GM19324 (cell line): ENCODE data around the gene OASL.
"Not testable (repeated sequence)": the region's sequence is repeated elsewhere in the genome, so short reads cannot be mapped to it uniquely, and the experiment has no call there.

ENCODE experiments used
- ATAC-seq: cut with Tn5 transposase; IDR thresholded peaks from one replicate; pipeline ENCODE4 v1.9.1; 2021; ENCODE audit warnings: mild to moderate bottlenecking, moderate library complexity; ENCODE audit not compliant: unreplicated experiment, low FRiP score

OASL gene, protein sequence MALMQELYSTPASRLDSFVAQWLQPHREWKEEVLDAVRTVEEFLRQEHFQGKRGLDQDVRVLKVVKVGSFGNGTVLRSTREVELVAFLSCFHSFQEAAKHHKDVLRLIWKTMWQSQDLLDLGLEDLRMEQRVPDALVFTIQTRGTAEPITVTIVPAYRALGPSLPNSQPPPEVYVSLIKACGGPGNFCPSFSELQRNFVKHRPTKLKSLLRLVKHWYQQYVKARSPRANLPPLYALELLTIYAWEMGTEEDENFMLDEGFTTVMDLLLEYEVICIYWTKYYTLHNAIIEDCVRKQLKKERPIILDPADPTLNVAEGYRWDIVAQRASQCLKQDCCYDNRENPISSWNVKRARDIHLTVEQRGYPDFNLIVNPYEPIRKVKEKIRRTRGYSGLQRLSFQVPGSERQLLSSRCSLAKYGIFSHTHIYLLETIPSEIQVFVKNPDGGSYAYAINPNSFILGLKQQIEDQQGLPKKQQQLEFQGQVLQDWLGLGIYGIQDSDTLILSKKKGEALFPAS

DNA sequence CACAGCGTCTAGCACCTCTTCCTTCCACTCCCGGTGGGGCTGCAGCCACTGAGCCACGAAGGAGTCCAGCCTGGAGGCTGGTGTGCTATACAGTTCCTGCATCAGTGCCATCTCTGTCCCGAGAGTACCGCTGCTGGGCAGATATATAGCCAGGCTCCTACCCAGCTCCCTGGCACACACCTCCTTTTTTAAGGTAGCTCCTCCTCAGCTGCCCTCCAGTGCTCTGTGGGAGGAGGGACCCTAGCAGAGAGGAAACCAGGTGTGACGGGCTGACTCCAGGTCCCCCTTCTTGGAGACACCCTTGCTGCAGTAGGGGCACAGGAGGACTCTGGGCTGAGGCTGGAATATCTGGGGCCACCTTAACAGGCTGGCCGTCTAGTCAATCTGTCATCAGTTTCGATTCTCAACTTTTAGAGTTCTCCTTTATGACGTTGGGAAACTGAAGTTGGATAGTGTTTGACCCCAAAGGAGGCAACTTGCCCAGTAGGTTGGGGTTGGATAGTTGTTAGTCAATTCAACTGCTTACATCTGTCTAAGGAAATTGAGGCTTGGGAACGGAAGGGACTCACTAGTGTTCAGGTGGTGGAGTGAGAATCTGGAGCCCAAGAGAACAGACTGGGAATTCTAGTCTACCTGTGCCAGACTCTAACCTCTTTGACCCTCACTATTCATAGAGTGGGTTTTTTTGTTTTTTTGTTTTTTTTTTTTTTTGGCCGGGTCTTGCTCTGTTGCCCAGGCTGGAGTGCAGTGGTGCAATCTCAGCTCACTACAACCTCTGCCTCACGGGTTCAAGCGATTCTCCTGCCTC lies at the start of gene OASL:
Gene OASL, minus strand, starts transcription at position 386 of the 808 bp plus-strand sequence. Its CDS starts 275 bp downstream, at position 111.
- peak; percentile 79 for ATAC-seq

DNA sequence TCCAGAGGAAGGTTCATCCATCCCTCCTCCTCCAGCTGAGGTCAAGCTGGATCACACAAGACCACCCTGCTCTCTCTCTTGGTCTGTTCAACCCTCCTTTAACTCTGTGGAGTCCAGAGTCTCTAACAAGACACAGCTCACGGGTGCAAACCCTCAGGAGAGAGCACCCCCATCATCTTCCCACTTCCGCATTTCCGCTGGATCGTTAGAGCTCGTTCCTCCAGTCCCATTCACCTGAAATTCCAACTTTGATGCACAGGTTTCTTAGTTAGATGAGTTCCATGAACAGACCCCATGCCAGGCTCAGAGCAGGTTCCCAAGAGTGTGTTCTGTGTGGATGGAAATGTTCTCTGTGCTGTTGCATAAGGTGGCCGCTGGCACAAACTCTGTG lies 49.1 kb upstream of the OASL start:
- ATAC-seq: no peak

DNA sequence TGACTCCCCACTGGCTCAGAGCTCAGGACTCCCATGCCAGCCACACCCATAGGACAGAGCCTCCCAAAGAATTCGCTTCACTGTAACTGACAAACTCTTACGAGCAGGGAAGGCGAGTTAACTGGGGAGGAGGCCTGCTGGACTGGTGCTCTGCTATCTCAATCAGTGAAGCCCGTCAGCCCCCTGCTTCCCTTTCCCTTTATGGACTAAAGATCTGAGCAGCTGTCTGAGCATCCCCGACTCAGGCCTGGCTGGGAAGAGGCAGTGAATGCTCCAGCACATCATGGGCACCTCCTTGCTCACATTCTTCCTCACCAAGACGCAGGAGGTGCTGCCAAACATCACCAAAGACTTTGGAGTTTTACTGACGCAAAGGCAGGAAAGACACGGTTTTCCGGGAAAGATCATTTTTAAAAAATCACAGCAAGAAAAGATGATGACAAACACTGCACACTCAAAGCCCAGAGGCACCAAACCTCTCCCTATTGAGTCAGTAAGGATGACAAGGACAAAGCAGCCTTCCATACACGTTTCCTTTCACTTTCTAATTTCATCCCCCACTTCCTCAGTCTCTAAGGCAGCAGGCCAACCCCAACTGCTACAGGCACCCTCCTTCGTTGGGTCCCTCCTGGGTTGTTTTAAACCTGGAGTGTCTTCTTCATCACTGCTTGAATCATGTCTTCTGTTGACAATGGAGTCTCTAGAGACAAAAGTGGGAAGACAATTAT lies 48.6 kb upstream of the OASL start:
- no peak for ATAC-seq

DNA sequence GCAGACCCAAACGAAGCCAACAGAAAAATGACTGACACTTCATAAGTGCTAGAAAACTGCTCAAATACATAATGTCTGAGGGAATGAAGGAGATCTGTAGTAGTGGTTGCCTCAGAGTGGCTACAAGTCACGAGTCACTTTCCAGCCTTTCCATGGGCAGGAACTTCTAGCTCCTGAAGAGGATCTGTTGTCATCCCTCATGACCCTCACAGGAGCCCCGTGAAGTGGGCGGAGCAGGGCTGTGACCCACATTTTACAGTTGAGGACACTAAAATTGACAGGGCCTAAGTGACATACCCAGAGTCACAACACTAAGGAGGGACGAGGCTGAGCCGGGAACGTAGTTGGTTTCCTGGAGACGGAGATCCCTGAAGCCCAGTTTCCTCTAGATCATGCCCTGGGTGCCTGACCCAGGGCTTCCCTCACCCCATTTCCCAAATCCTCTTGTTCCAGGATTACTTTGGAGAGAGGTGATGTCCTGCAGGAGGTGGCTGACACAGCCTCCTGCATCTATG lies 47.8 kb upstream of the OASL start:
- ATAC-seq: no peak

DNA sequence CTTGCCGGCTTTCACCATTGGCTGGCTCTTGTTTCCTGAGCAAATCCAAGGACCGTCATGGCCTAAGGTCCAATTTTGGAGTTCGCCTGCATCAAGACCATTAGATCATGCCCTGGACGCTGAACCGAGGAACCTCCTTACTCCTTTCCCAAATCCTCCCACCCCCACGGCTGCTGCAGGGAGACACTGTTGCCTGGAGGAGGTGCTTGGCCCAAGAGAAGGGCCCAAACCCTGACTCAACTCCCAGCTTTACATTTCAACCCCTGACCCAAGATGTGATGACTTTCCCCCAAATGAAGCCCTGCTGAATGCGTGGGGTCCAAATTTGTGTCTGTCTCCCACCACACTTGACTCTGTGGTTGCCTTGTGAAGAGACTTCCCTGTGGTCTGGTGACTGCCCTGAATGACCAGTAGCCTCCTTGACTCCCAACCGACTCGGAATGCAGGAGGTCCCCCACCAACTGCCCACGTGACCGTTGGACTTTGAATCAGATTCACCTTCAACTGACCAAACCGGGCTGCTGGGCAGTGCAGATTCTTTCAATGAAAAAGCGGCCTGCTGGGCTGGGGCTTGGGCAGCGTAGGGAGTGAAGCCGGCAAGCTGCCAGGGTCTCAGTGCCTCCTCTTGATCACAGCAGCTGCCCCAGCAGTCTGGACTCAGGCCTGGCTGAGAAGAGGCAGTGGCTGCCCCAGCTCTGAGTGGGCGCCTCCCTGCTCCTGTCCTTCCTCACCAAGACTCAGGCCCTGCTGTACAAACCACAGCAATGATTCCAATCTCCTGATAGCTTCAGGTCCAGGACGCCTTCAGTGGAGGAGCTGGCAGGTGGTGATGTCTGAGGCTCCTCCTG lies 46.7 kb upstream of the OASL start:
- no peak for ATAC-seq

DNA sequence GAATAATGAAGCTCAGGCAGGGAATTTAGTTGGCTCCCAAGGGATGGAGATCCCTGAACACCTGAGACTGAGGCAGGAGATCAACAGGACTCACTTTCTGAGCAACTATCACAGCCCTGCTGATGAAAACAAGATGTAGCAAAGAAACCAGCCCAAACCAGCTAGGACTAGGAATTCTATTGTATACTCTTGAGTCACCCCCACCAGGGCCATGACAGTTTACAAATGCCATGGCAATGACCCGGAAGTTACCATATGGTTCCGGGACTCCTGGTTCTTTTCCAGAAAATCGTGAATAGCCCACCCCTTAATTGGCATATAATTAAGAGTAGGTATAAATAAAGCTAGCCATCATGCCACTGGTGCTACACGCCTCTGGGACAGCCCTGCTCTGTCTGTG lies 46.0 kb upstream of the OASL start:
- ATAC-seq: no peak

DNA sequence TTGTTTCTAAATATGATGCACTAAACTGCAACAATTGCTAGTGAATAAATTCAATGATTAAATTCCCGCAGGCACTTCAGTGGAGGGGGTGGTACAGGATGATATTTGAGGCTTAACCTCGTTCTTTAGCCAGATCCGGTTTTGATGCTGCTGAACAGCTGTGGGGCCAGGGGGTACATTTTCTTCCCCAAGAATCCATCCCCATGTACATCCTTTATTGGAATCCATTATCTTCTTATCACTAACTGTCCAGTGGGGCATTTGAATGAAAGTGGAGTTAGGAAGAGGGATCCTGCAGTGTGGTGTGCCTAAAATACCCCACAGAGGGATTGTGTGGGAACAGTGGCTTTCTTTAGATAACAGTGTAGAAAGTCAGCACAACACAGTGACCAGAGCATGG lies 45.2 kb upstream of the OASL start:
- no peak for ATAC-seq

DNA sequence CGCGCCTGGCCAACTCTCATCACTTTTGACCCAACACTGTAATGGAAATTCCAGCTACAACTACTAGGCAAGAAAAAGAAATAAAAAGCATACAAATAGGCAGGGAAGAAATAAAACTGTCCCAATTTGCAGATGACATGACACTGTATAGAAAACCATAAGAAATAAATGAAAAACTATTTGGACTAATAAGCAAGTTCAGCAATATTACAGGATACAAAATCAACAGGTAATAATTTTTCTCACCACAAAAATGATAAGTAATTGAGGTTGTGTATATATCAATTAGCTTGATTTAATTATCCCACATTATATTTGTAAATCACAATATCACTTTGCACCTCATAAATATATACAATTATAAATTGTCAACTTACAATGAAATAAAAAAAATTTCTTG lies 41.9 kb upstream of the OASL start:
- ATAC-seq: no peak

DNA sequence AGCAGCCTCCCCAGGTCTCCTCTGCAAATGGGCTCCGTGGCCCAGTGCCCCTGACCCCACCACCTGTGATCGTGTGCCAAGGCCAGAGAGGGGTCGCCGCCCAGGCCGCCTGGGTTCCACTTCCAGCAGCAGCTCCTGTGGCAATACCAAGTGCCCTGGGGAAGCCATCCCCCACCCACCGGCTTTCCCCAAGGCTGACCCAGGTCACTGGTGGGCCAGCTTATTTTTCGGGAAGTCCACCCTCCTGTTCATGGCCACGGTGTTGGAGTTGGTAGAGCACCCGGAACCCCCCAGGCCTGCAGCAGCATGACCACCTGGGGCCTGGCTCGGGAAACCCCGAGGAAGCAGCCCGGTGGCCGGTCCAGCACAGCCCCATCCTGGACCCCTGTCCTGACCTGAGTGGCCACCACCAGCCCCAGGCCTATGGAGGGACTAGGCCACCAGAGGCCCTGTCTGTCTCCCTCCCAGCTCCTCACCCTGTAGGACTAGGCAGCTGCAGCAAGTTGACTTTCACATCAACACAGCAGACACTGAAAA lies 40.8 kb upstream of the OASL start:
- no peak for ATAC-seq

DNA sequence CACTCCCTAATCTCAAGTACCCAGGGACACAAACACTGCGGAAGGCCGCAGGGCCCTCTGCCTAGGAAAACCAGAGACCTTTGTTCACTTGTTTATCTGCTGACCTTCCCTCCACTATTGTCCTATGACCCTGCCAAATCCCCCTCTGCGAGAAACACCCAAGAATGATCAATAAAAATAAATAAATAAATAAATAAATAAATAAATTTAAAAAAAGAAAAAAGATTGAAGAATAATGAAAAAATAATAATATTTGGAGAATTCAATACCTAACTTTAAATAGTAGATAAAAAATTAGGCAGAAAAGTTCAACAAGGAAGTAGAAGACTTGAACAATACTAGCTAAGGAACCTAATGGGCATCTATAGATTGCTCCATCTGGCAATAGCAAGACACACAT lies 38.4 kb upstream of the OASL start:
- not testable (repeated sequence) for ATAC-seq

DNA sequence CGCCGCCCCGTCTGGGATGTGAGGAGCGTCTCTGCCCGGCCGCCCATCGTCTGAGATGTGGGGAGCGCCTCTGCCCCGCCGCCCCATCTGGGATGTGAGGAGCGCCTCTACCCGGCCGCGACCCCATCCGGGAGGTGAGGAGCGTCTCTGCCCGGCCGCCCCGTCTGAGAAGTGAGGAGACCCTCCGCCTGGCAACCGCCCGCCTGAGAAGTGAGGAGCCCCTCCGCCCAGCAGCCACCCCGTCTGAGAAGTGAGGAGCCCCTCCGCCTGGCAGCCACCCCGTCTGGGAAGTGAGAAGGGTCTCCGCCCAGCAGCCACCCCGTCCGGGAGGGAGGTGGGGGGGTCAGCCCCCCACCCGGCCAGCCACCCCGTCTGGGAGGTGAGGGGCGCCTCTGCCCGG lies 36.9 kb upstream of the OASL start:
- ATAC-seq: not testable (repeated sequence)

DNA sequence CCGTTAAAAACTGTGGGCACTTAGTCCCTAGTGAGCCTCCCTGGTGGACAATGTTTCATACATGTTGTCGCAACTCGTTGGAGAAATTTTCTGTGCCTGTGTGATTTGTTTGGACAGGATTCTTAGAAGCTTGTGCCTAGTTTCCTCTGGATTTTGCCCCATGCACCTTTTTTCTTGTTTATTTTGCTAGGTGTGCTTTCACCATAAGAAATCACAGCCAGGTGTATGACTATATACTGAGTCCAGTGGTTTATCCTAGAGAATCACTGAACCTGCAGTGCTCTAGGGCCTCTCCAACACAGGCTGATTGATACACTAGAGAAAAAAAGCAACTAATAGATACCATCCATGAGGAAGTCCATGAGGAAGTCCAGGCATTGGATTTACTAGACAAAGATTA lies 33.1 kb upstream of the OASL start:
- ATAC-seq: no peak

DNA sequence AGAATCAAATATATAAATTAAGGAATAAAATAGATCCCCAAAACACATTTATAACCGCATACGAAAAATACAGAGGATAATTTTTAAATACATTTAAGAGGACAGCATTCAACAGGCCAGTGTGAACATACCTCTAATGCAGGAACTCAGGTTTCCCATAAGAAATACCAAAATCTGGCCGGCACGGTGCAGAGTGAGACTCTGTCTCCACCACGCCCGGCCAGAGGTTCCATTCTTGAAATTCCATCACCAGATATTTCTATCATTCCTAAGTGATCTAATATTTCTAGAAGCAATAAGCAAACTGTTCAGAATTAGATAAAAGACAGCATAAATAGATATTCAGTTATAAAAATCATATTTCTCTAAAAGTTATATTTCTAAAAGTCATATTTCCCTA lies 30.2 kb upstream of the OASL start:
- ATAC-seq: no peak

DNA sequence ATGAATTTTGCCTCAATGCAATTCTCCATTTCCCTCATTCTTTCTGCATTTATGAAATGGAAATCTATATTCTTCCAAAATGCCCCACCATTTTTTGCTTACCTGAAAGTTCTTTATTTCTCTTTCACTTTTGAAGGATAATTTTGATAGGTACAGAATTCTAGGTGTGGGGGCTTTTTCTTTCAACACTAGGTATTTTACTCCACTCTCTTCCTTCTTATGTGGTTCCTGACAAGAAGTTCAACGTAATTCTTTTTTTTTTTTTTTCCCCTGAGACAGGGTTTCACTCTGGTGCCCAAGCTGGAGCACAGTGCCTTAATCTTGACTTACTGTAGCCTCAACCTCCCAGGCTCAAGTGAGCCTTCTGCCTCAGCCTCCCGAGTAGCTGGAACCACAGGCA lies 26.3 kb upstream of the OASL start:
- no peak for ATAC-seq

DNA sequence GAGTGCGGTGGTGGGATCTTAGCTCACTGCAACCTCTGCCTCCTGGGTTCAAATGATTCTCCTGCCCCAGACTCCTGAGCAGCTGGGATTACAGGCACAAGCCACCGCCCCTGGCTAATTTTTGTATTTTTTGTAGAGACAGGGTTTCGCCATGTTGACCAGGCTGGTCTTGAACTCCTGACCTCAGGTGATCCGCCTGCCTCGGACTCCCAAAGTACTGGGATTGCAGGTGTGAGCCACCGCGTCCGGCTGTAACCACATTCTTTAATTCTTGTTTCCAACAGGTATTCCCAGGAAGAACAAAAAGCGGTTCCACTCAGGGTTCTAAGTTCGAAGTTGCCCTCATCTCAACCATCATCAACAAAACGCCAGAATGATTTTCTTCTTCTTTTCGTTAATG lies 25.5 kb upstream of the OASL start:
- not testable (repeated sequence) for ATAC-seq

DNA sequence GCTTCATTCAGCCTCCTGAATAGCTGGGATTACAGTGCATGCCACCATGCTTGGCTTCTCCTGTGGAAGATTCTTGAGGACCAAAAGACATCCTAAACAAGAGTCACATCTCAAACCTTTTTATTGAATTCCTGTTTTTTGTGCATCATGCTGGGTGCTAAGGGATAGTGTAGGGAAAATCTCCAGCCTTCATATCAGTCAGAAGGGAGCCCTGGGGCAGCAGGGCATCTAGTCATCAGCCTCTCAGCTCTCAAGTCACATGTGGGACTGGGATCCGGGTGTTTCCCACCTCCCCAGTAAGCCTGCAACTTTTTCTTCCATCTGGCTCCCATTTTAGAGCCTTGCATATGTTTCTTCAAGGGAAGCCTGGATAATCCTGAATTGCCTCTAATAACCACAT lies 25.1 kb upstream of the OASL start:
- ATAC-seq: no peak

DNA sequence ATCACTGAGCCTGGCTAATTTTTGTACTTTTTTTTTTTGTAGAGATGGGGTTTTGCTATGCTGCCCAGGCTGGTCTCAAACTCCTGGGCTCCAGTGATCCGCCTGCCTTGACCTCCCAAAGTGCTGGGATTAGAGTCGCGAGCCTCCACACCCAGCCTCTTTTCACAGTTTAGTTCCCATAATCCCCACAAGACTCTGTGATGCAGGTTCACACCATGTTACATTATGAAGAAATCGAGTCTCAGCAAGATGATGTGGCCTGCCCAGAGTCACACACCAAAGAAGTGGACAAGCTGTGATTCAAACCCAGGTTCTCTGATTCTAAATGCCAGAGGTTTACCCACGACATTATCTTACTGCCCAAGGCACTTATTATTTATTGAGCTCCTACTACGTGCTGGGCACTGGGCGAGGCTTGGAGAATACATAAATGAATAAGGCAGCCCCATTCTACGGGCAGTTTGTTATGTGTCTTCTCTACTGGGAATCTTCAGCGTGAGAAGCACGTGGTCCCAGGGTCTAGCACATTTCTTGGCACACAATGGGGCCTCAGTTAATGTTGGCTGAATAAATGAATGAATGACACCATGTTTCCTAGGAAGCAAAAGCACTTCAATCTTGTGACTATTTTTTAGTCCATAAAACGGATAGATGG lies 23.5 kb upstream of the OASL start:
- ATAC-seq: no peak

DNA sequence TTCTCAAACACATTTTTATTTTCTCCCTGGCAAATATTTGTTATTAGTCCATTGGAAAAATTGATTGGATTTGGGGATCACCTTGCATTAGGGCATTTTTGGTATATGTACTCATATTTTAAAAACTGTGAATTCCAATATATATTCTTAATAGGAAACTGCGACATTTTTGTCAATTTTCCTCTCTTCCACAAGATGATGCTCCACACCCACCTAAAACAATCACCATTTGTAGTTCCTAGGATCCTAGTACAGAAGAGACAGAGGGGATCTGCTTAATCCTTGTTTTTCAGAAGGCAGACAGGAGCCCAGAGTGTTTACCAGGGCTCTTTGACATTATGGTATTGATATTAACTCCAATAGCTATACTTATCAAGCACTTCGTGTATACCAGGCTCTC lies 22.8 kb upstream of the OASL start:
- no peak for ATAC-seq
